H1 (cell line): ENCODE measurements around the gene PRX. TPM values are rescaled to one million over a fixed set of nuclear protein-coding genes. Genes with fewer than 3 reads are reported as not detected.

Experiments used
- ATF2 ChIP-seq: IDR thresholded peaks from 2 replicates; pipeline ENCODE4 v1.6.1; 2012; ENCODE audit warnings: low read length, inconsistent platforms
- NANOG ChIP-seq: IDR thresholded peaks from 2 replicates; pipeline ENCODE4 v1.6.1; 2011; ENCODE audit warnings: low read length, low read depth, mild to moderate bottlenecking, inconsistent platforms; ENCODE audit not compliant: insufficient read depth, poor library complexity, severe bottlenecking
- SAP30 ChIP-seq: fragments of 300-600 bp; sonication (generic); IDR thresholded peaks from 2 replicates; pipeline ENCODE4 v1.7.1; 2012; ENCODE audit warnings: low read length, moderate library complexity, mild to moderate bottlenecking, inconsistent platforms; ENCODE audit not compliant: insufficient read depth, insufficient replicate concordance
- ZNF274 ChIP-seq: IDR thresholded peaks from 2 replicates; pipeline ENCODE4 v1.7.0; 2012; ENCODE audit warnings: low read length, borderline replicate concordance; ENCODE audit errors: extremely low read depth
- polyA plus RNA-seq, 7 experiments: library from polyadenylated mRNA; depleted of rRNA in 3 of 7; stranded (reverse) in 5 of 7; unstranded in 2 of 7; fragments of >200 nt in 5 of 7; fragments of 200-250 nt in 2 of 7; gene quantifications; 1 replicate in 5 of 7; 2 replicates in 1 of 7; 4 replicates in 1 of 7; pipeline versions ENCODE4 v1.2.1 to v1.2.3, GENCODE V29; 2011 to 2013; ENCODE audit warnings: missing spikeins in 2 of 7, mixed read lengths in 2 of 7
- total RNA-seq: library from RNA; stranded (reverse); fragmentation: NEBNext Ultra II Directional; extraction: Animal tissue kit (Norgen Biotek cat#: 25700); gene quantifications from 2 replicates; pipeline ENCODE4 v1.2.1, GENCODE V29; 2021

The PRX gene
- total and polyA plus RNA-seq, 2 of the 8 experiments (the other 6 are each of a cell fraction or from before 2014, with no cell fraction given): 2.8 to 5.8 TPM

- TF ChIP-seq NANOG (no peak), SAP30 (no peak), ZNF274 (no peak), ATF2 (no peak)
- TF ChIP-seq, all 59 proteins: peak for 0
These were observed 1.9 kb downstream of the PRX start (continued) for GRCh38 chr19:40411125-40411842.
